ENCODE data around the gene TMEM185B.
"Not testable (repeated sequence)": the region's sequence is repeated elsewhere in the genome, so short reads cannot be mapped to it uniquely, and the experiment has no call there.

Gene TMEM185B

GRCh38 chr2:120251078-120251477 lies 27.9 kb upstream of the TMEM185B start:
- no peak for DNase-seq

GRCh38 chr2:120250640-120251039 lies 27.4 kb upstream of the TMEM185B start:
- DNase-seq = no peak

- no peak for DNase-seq
Measured at GRCh38 chr2:120247851-120248250, 24.7 kb upstream of the TMEM185B start.

GRCh38 chr2:120246546-120247300 lies 23.5 kb upstream of the TMEM185B start:
- no peak for DNase-seq

- no peak for DNase-seq
Measured at GRCh38 chr2:120245520-120246332, 22.5 kb upstream of the TMEM185B start.

GRCh38 chr2:120244656-120245519 lies 21.7 kb upstream of the TMEM185B start:
- no peak for DNase-seq

- no peak for DNase-seq
Measured at GRCh38 chr2:120243875-120244553, 20.8 kb upstream of the TMEM185B start.

GRCh38 chr2:120243211-120243610 lies 20.0 kb upstream of the TMEM185B start:
- peak; percentile 52 to 71 for DNase-seq

GRCh38 chr2:120241684-120242083 lies 18.5 kb upstream of the TMEM185B start:
- DNase-seq = peak; percentile 52 to 80

- no peak for DNase-seq
Measured at GRCh38 chr2:120240901-120241429, 17.8 kb upstream of the TMEM185B start.

GRCh38 chr2:120239488-120240287 lies 16.5 kb upstream of the TMEM185B start:
- DNase-seq = peak in 1 of 2 donors; percentile 29

- peak; percentile 41 to 70 for DNase-seq
Measured at GRCh38 chr2:120238728-120239487, 15.7 kb upstream of the TMEM185B start.

- peak; percentile 35 to 80 for DNase-seq
Measured at GRCh38 chr2:120237491-120237902, 14.3 kb upstream of the TMEM185B start.

- no peak for DNase-seq
Measured at GRCh38 chr2:120236791-120237190, 13.6 kb upstream of the TMEM185B start.

GRCh38 chr2:120236316-120236715 lies 13.1 kb upstream of the TMEM185B start:
- no peak for DNase-seq

- no peak for DNase-seq
Measured at GRCh38 chr2:120235681-120236080, 12.5 kb upstream of the TMEM185B start.

- DNase-seq = not testable (repeated sequence)
Measured at GRCh38 chr2:120235158-120235557, 12.0 kb upstream of the TMEM185B start.

GRCh38 chr2:120233292-120233691 lies 10.1 kb upstream of the TMEM185B start:
- no peak for DNase-seq

GRCh38 chr2:120231974-120232635 lies 8.9 kb upstream of the TMEM185B start:
- peak; percentile 65 to 72 for DNase-seq

- no peak for DNase-seq
Measured at GRCh38 chr2:120231564-120231973, 8.4 kb upstream of the TMEM185B start.

All from inflammatory macrophage treated with lipopolysaccharide for 1 hour (primary cell).